Measurements from ENCODE around the gene FAM151B. TPM values are rescaled to one million over a fixed set of nuclear protein-coding genes. Genes with fewer than 3 reads are reported as not detected.
"Not testable (repeated sequence)": the region's sequence is repeated elsewhere in the genome, so short reads cannot be mapped to it uniquely, and the experiment has no call there.

FAM151B gene
- total RNA-seq, 2 donors from 2014 or later: 1.6 to 4.6 TPM

- ATAC-seq (no peak), DNase-seq (no peak)
- no peak for TF ChIP-seq POLR2A (IDR thresholded peaks at IDR 0.05)
- TF ChIP-seq CTCF (IDR thresholded peaks at IDR 0.05): no peak
- Histone ChIP-seq H3K27ac (no peak overlapping the region), H3K4me1 (peaks cover 17% of the 10 kb centered on the region), H3K27me3 (peaks cover 0 to 19% of the 10 kb centered on the region in 2 donors), H3K36me3 (replicated peaks in 1 of 2; ENCODE audit: insufficient read depth in 1 of 2, low read depth in 2 of 2) (no peaks in the 10 kb centered on the region), H3K4me3 (no peak overlapping the region), H3K9me3 (no peaks in the 10 kb centered on the region)
- WGBS, 2 donors: 58 to 79% methylated on average over 3 of the region's 3 CpGs
- intact Hi-C loops (cut with DNase I): no loop called here
Measured at GRCh38 chr5:80573062-80573461, 85.2 kb downstream of the FAM151B start.

GRCh38 chr5:80576383-80576782 lies 88.5 kb downstream of the FAM151B start:
- no peak for TF ChIP-seq CTCF (IDR thresholded peaks at IDR 0.05)
- no peak for TF ChIP-seq POLR2A (IDR thresholded peaks at IDR 0.05)
- intact Hi-C loops (cut with DNase I): no loop called here
- Histone ChIP-seq H3K4me3 (no peak overlapping the region), H3K9me3 (no peaks in the 10 kb centered on the region), H3K4me1 (no peaks in the 10 kb centered on the region), H3K27me3 (no peaks in the 10 kb centered on the region), H3K36me3 (replicated peaks in 1 of 2; ENCODE audit: insufficient read depth in 1 of 2, low read depth in 2 of 2) (no peaks in the 10 kb centered on the region), H3K27ac (no peak overlapping the region)
- no peak for DNase-seq
- ATAC-seq: no peak
- 76 to 82% methylated on average over 5 of the region's 5 CpGs for WGBS, 2 donors

- 17 to 26% methylated on average over 5 of the region's 5 CpGs for WGBS, 2 donors
- TF ChIP-seq POLR2A (IDR thresholded peaks at IDR 0.05): no peak
- TF ChIP-seq CTCF (IDR thresholded peaks at IDR 0.05): no peak
- no peaks in the 10 kb centered on the region for H3K4me1 ChIP-seq
- H3K27me3 ChIP-seq: no peaks in the 10 kb centered on the region
- intact Hi-C loops (cut with DNase I): no loop called here
- no peak overlapping the region for H3K4me3 ChIP-seq
- ATAC-seq: no peak
- no peaks in the 10 kb centered on the region for H3K9me3 ChIP-seq
- no peaks in the 10 kb centered on the region for H3K36me3 ChIP-seq (replicated peaks in 1 of 2; ENCODE audit: insufficient read depth in 1 of 2, low read depth in 2 of 2)
- no peak overlapping the region for H3K27ac ChIP-seq
- DNase-seq: no peak
Measured at GRCh38 chr5:80577707-80578106, 89.8 kb downstream of the FAM151B start.

GRCh38 chr5:80579050-80579449 lies 91.2 kb downstream of the FAM151B start:
- no peaks in the 10 kb centered on the region for H3K9me3 ChIP-seq
- H3K4me3 ChIP-seq: no peak overlapping the region
- no peak for TF ChIP-seq CTCF (IDR thresholded peaks at IDR 0.05)
- TF ChIP-seq POLR2A (IDR thresholded peaks at IDR 0.05): no peak
- ATAC-seq: no peak
- H3K4me1 ChIP-seq: no peaks in the 10 kb centered on the region
- DNase-seq: no peak
- intact Hi-C loops (cut with DNase I): no loop called here
- WGBS, 2 donors: 94 to 97% methylated on average over 2 of the region's 2 CpGs
- no peaks in the 10 kb centered on the region for H3K36me3 ChIP-seq (replicated peaks in 1 of 2; ENCODE audit: insufficient read depth in 1 of 2, low read depth in 2 of 2)
- no peak overlapping the region for H3K27ac ChIP-seq
- H3K27me3 ChIP-seq: no peaks in the 10 kb centered on the region

- DNase-seq; H3K9me3 ChIP-seq; H3K4me1 ChIP-seq; intact Hi-C loops (cut with DNase I); H3K36me3 ChIP-seq (replicated peaks in 1 of 2; ENCODE audit: insufficient read depth in 1 of 2, low read depth in 2 of 2); H3K4me3 ChIP-seq; H3K27me3 ChIP-seq; ATAC-seq; H3K27ac ChIP-seq: not testable (repeated sequence)
- WGBS, 2 donors: 68 to 76% methylated on average over 3 of the region's 3 CpGs
Measured at GRCh38 chr5:80580291-80580690, 92.4 kb downstream of the FAM151B start.

Data from body of pancreas (tissue), 4 donors.